KOPT-K1 (cell line): Measurements from ENCODE around the gene CLSTN3.

ENCODE experiments used
- H3K27ac ChIP-seq: fragments of 200-600 bp; sonication (generic); 2 replicates; pipeline ENCODE4 v1.5.1; 2016; ENCODE audit warnings: antibody characterized with exemption, mild to moderate bottlenecking, low read depth, low read length; ENCODE audit not compliant: poor library complexity, severe bottlenecking
- H3K36me3 ChIP-seq: fragments of 200-600 bp; sonication (generic); 2 replicates; pipeline ENCODE4 v1.5.1; 2017; ENCODE audit warnings: antibody characterized with exemption, mild to moderate bottlenecking, low read length, moderate library complexity; ENCODE audit not compliant: insufficient read depth
- H3K9me3 ChIP-seq: fragments of 200-600 bp; sonication (generic); 2 replicates; pipeline ENCODE4 v1.5.1; 2017; ENCODE audit warnings: antibody characterized with exemption, low read length, mild to moderate bottlenecking; ENCODE audit not compliant: insufficient read depth, poor library complexity, severe bottlenecking

CLSTN3 gene

DNA sequence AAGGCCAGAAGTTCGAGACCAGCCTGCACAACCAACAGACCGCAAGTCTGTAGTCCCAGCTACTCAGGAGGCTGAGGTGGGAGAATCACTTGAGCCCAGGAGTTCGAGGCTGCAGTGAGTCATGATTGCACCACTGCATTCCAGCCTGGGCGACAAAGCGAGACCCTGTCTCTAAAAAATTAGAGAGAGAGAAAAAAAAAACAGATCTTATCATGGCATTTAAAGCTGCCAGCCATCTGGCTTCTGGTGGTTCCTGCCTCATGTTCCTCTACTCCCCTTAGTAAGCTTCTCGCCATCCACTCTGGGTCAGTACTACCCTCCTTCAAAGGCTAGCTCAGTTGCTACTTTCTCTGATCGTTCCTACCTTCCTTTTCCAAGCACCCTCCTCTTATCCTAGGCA lies 16.1 kb downstream of the CLSTN3 start:
- H3K36me3 ChIP-seq: peaks cover 48% of the 10 kb centered on the region
- no peak overlapping the region for H3K27ac ChIP-seq
- H3K9me3 ChIP-seq: no peaks in the 10 kb centered on the region

DNA sequence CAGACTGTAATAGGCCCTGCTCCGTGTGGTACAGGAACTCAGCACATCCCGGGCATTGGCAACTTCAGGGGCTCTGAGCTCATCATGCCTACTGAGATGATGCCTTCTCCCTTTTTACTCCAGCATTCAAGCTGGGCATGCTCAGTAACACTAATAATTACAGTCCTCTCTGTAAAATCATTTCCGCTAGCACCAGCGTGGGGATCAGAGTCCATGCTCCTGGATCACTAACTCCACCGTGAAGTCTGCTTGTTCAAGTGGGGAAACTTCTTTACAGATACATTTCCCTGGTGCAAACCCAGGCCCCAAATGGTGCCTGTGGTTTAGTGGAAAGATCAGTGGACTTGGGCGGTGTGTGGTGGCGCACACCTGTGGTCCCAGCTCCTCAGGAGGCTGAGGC lies 16.7 kb downstream of the CLSTN3 start:
- no peaks in the 10 kb centered on the region for H3K9me3 ChIP-seq
- H3K36me3 ChIP-seq: peaks cover 47% of the 10 kb centered on the region
- no peak overlapping the region for H3K27ac ChIP-seq

DNA sequence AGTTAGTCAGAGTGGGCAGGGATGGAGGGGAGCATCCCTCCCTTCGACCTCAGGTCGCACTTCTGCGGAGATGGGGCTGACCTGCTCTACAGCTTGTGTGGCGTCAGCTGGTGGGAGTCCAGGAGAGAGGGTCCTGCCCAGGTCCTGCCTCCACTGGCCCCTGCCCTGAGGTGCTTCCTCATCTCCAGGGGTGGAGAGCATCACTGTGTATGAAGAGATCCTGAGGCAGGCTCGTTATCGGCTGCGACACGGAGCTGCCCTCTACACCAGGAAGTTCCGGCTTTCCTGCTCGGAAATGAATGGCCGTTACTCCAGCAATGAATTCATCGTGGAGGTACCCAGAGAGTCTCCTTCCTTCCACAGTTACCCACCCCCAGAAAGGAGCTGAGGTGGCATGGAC lies 20.2 kb downstream of the CLSTN3 start:
- H3K9me3 ChIP-seq: no peaks in the 10 kb centered on the region
- H3K27ac ChIP-seq: no peak overlapping the region
- peaks cover 35% of the 10 kb centered on the region for H3K36me3 ChIP-seq

DNA sequence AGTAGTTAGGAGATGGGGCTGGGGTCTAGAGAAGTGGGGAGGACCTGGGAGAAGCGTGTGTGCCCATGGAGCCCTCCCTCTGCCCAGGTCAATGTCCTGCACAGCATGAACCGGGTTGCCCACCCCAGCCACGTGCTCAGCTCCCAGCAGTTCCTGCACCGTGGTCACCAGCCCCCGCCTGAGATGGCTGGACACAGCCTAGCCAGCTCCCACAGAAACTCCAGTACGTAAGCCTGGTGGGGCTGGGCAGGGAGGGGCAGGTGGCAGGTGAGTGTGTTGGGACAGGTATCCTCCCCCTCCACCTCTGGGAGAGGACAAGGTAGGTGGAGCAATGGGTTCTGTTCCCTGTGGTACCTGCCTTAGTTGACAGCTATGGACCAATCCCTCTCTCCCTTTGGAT lies 20.7 kb downstream of the CLSTN3 start:
- H3K36me3 ChIP-seq: peaks cover 34% of the 10 kb centered on the region
- H3K27ac ChIP-seq: no peak overlapping the region
- no peaks in the 10 kb centered on the region for H3K9me3 ChIP-seq

DNA sequence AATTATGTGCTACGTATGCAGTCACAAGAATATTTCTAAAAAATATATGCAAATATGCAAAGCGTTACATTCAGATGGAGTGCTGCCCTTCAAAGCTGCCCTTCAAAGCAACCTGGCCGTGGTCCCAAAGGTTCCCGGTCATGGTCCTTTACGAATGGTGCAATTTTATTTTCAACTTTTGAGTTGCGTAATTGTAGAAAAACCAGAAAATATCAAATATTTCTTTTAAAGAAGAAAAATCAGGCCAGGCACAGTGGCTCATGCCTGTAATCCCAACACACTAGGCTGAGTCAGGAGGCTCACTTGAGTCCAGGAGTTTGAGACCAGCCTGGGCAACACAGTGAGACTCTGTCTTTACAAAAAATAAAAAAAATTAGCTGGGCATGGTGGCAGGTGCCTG lies 21.4 kb downstream of the CLSTN3 start:
- H3K9me3 ChIP-seq: no peaks in the 10 kb centered on the region
- H3K27ac ChIP-seq: no peak overlapping the region
- H3K36me3 ChIP-seq: peaks cover 33% of the 10 kb centered on the region

DNA sequence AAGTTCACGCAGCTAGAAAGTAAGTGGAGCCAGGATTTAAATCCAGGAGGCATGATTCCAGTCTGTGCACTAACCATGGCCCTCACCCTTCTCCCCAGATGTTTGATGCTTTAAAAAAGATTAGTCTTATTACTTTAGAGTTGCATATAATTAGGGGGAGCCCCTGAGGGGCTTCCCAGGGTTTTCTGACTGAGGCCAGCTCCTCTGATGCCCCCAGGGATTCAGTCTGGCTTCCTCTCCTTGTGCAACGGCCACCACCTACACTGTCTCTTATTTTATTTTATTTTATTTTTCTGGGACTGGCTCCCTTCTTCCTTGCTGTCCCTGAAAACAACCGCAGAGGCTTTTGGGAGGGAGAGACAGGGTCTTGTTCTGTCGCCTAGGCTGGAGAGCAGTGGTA lies 22.6 kb downstream of the CLSTN3 start:
- no peak overlapping the region for H3K27ac ChIP-seq
- no peaks in the 10 kb centered on the region for H3K9me3 ChIP-seq
- peaks cover 33% of the 10 kb centered on the region for H3K36me3 ChIP-seq

DNA sequence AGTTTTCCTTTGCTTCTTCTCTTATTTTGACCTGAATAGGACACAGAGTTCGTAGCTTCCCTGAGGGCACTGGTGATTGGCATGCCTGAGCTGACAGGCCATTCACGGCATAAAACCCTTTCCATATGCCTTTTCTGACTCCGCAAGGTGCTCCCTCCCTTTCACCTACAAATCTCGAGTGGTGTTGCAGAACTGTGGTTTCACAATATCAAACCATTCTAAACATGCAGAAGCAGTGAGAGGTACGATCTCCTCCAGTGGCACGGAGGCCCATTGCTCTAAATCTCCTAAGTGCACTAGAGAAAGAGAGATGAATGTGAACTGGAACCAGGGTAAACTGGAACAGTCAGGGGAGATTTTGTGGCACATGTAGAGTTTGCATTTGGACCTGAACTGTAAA lies 23.9 kb downstream of the CLSTN3 start:
- peaks cover 24% of the 10 kb centered on the region for H3K36me3 ChIP-seq
- no peak overlapping the region for H3K27ac ChIP-seq
- H3K9me3 ChIP-seq: no peaks in the 10 kb centered on the region

DNA sequence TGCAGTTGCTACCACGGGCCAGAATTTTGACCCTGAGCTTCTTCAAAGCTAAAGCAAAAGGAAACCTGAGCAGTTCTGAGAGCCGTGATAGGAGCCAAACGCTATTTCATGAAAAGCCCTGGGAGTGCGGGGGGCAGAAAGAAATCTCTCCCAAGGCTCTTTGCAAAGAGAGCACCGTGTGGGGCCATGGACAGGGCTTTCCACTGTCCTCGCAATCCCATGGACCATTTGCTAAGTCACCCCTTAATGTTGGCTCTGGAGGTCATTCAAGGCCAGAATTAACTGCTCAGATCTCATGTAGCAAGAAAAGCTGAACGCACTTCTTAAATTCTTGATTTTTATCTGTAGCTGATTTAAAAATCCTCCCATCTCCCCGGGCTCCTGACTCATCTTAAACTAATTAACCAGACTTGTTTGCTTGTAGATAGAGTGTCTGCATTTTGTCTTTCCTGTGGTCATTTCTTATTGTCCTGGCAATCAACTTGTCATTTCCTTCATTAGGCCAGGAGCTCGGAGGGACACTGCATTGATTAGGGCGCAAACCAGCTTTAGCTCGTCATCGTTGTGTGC lies 24.8 kb downstream of the CLSTN3 start:
- Histone ChIP-seq H3K36me3 (peaks cover 15% of the 10 kb centered on the region), H3K27ac (no peak overlapping the region)

DNA sequence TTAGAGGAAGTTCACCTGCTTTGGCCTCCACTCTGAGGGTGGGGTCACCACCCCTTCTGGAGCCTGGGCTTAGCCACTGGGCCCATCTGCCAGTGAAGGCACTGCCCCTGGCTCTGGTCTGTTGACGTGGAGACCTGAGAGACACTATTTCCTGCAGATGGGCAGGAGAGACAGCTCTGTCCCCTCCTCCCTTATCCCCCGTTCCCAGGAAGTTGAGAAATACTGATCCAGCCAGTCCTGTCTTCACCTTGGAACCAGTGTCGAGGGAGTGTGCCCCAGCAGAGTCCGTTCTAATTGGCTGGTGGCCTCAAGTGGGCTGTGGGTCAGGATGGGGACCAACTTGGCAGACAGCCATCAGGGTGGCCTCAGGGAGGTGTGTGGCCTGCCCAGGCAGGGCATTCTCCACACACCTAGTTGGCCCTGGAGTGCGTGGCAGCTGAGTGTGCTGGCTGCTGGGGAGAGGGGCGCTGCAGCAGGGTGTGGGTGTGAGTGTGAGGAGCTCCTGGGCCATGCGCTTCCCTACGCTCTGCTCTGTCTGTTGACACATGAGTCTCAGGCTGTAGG lies 25.4 kb downstream of the CLSTN3 start:
- H3K36me3 ChIP-seq: peaks cover 13% of the 10 kb centered on the region
- no peaks in the 10 kb centered on the region for H3K9me3 ChIP-seq
- no peak overlapping the region for H3K27ac ChIP-seq

More for the DNA sequence above, 24.8 kb downstream of the CLSTN3 start:
- no peaks in the 10 kb centered on the region for H3K9me3 ChIP-seq

DNA sequence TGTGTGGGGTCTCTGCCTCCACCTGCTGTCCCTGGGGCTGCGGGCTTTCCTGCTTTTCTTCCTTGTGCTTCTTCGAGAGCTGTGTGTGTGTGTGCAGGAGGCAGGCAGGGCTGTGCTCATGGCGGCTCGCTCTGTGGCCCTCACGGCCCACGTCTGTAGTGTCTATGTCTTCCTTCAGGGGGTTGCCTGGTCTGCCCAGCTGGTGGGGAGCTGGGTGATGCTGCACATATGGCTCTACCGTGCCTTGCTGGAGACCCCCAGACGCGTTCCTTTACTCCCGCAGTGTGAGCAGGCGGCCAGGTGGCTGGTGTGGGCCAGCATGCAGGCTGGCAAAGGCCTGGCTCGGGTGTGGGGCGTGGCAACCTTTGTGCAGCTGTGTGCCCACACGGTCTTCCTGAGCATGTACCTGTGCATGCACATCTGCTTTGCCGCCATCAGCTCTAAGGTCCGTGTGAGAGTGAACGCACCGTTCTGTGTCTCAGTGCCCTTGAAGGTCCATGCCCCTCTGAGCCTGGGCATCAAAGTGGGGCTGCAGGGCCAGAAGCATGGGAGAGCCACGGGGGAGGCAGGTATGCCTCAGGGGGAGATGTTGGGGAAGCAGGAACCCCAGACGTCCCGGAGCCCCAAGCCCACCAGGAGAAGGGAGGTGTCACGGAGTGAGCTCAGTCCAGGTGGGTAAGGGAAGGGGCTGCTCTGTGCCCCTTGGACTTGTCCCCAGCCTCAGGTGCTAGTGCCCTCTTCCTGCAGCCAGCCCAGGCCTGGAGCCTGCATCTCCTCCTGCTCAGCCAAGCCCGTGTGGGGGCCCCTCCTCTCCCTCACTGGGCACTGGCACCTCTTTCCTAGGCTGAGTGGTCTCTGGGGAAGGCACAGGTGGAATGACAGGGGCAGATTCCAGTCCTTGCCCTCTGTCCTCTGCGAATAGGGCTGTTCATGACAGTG lies 26.4 kb downstream of the CLSTN3 start:
- H3K27ac ChIP-seq: no peak overlapping the region
- H3K9me3 ChIP-seq: no peaks in the 10 kb centered on the region
- H3K36me3 ChIP-seq: peaks cover 4% of the 10 kb centered on the region; the same call in 1 of the 2 replicates

DNA sequence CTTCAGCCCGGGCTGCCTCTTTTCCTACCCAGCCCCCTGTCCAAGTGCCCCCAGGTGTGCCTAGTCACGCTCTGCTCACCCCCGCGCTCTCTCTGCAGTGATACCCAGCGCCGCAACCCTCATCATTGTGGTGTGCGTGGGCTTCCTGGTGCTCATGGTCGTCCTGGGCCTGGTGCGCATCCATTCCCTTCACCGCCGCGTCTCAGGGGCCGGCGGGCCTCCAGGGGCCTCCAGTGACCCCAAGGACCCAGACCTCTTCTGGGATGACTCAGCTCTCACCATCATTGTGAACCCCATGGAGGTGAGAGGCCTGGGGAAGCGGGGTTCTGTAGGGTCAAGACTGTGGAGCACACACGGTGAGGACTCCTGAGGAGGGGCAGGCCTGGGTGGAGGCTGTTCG lies 27.2 kb downstream of the CLSTN3 start:
- Histone ChIP-seq H3K36me3 (peaks cover 4% of the 10 kb centered on the region; the same call in 1 of the 2 replicates), H3K9me3 (no peaks in the 10 kb centered on the region), H3K27ac (no peak overlapping the region)

DNA sequence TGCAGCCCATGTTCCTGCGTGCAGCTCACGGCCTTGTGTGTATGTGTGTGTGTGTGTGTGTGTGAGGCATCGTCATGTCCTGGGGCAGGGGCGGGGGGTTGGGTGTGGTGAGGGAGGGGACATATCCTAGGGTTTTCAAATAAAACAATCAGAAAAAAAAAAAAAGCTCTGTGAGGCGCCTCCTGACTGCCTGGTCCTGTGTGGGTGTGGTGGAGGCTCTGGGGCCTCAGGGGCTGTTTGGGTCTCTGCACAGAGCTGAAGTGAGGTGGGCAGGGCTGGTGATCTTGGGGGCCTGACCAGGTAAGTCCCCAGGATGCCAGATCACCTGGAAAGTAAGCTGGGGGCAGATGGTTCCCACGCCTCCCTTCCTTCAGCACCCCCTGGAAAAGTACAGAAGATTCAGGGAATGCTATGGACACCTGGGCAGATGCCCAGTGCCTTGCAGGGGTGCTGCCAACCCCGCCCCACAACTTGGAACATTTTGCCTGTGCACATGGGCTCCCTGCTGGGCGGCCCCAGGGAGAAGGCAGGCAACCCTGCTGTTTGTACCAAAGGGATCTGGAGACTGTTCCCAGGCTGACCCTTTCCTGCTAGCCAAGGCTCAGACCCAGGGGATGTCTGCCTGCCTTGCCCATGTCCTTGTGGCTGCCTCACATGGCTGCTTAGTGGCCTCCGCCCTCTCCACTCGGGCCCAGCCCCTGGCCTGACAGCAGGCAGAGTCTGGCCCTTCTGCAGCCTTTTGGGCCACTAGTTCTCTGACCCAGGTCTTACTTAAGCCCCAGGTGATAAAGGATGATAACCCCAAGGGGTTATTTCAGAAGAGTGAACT lies 28.8 kb downstream of the CLSTN3 start:
- Histone ChIP-seq H3K36me3 (peaks cover 4% of the 10 kb centered on the region; the same call in 1 of the 2 replicates), H3K9me3 (no peaks in the 10 kb centered on the region), H3K27ac (no peak overlapping the region)

DNA sequence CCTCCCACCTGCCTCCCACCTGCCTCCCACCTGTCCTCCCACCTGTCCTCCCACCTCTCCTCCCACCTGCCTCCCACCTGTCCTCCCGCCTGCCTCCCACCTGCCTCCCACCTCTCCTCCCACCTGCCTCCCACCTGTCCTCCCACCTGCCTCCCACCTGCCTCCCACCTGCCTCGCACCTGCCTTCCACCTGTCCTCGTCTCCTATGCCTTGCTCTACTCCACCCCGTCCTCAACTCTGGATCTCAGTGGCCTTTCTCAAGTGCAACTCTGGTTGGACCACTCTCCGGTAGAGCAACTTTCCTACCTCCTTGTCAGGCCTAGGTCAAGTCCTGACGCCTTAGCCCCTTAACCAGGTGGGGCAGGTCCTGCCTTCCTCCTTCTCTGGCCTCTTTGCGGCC lies 30.0 kb downstream of the CLSTN3 start:
- Histone ChIP-seq H3K36me3 (peaks cover 4% of the 10 kb centered on the region; the same call in 1 of the 2 replicates), H3K27ac (no peak overlapping the region), H3K9me3 (no peaks in the 10 kb centered on the region)

DNA sequence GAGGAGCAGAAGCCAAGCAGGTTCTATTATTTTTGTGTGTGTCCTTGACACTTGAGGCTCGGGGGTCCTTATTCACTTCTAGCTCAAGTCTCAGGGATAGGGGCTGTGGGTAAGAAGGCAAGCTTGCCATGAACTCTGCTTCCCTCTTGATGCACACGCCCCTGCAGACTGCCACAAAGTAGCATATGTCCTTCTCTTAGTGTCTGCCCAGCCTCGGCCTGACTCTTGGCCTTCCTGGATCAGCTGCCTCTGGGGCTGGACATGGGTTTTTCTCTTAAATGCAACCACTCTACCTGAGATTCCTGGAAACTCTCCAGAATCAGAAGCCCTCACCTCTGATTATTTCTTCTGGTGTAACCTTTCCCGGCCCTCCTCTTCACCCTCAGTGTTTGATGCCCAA lies 31.2 kb downstream of the CLSTN3 start:
- Histone ChIP-seq H3K36me3 (no peaks in the 10 kb centered on the region; the same call in 1 of the 2 replicates), H3K27ac (no peak overlapping the region), H3K9me3 (peaks cover 9% of the 10 kb centered on the region)

DNA sequence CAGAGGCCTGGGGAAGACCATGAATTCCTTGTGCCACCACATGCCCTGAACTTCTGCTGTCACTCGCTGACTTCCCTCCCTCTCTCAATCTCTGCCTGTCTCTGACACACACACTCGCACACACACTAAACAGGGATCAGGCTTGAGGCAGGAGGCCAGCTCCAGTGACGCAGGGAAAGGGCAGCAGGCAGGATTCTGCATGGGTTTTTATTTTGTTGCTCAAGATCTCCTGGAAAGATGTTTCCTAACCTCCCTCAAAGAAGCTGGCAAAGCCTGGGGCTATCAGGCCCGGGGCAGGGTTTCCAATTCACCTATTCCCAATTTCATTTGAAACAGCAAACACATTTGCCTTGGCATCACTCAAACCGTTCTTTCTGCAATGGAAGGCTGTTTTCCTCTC lies 31.6 kb downstream of the CLSTN3 start:
- Histone ChIP-seq H3K27ac (no peak overlapping the region), H3K36me3 (no peaks in the 10 kb centered on the region), H3K9me3 (peaks cover 14% of the 10 kb centered on the region)
